Stimulated activated CD8-positive, alpha-beta memory T cell treated with anti-CD3 and anti-CD28 coated beads, Interleukin-7, amount 100 ng/mL, for 24 hours (primary cell): ENCODE measurements around the gene SASH3.
A peak's percentile ranks its signal among the peaks of the same experiment; 100 is the strongest.

Experiments used
- DNase-seq: peaks from one replicate; pipeline ENCODE4 v3.0.0-alpha.2; 2020; ENCODE audit warnings: low read depth

The SASH3 gene

GRCh38 chrX:129759576-129760061, 20.1 kb upstream of the SASH3 start:
- DNase-seq: no peak

- DNase-seq: no peak
Observed at GRCh38 chrX:129760155-129760554, 19.6 kb upstream of the SASH3 start.

- no peak for DNase-seq
Observed at GRCh38 chrX:129760981-129761380, 18.8 kb upstream of the SASH3 start.

- DNase-seq: no peak
Observed at GRCh38 chrX:129761596-129761995, 18.2 kb upstream of the SASH3 start.

GRCh38 chrX:129762448-129762847, 17.3 kb upstream of the SASH3 start:
- no peak for DNase-seq

- no peak for DNase-seq
Observed at GRCh38 chrX:129763666-129764065, 16.1 kb upstream of the SASH3 start.

- DNase-seq: no peak
Observed at GRCh38 chrX:129768186-129768585, 11.6 kb upstream of the SASH3 start.

- DNase-seq: no peak
Observed at GRCh38 chrX:129768586-129769466, 10.9 kb upstream of the SASH3 start.

GRCh38 chrX:129769467-129770154, 10.1 kb upstream of the SASH3 start:
- DNase-seq: no peak

GRCh38 chrX:129771266-129771995, 8.3 kb upstream of the SASH3 start:
- no peak for DNase-seq

GRCh38 chrX:129772796-129773431, 6.8 kb upstream of the SASH3 start:
- no peak for DNase-seq

GRCh38 chrX:129773649-129774458, 5.9 kb upstream of the SASH3 start:
- no peak for DNase-seq

GRCh38 chrX:129777218-129778030, 2.3 kb upstream of the SASH3 start:
- DNase-seq: no peak

GRCh38 chrX:129779086-129779672, 570 bp upstream of the SASH3 start:
- no peak for DNase-seq

- DNase-seq: no peak
Observed at GRCh38 chrX:129780441-129781105, 824 bp downstream of the SASH3 start.

- peak; percentile 55 for DNase-seq
Observed at GRCh38 chrX:129781134-129781672, 1.5 kb downstream of the SASH3 start.

- no peak for DNase-seq
Observed at GRCh38 chrX:129781680-129782495, 2.1 kb downstream of the SASH3 start.

- DNase-seq: no peak
Observed at GRCh38 chrX:129782706-129783105, 3.0 kb downstream of the SASH3 start.
